Spinal cord (tissue), 10 donors: Measurements from ENCODE around the gene ITPRIP. TPM values are rescaled to one million over a fixed set of nuclear protein-coding genes. Genes with fewer than 3 reads are reported as not detected.

Source experiments
- DNase-seq, 6 donors: peaks; one replicate each; pipeline versions ENCODE4 v3.0.0 to v3.0.0-alpha.2; 2013 to 2015; ENCODE audit warnings: low spot score in 6 of 6, low read depth in 4 of 6
- H3K27ac ChIP-seq: one replicate; pipeline ENCODE4 v1.5.1; 2013; ENCODE audit warnings: low read depth, low read length, control low read depth
- H3K27me3 ChIP-seq: one replicate; pipeline ENCODE4 v1.6.1; 2013; ENCODE audit warnings: low read length; ENCODE audit not compliant: control insufficient read depth, insufficient read depth
- H3K36me3 ChIP-seq: one replicate; pipeline ENCODE4 v1.6.1; 2013; ENCODE audit warnings: low read length; ENCODE audit not compliant: control insufficient read depth, insufficient read depth
- H3K4me1 ChIP-seq: one replicate; pipeline ENCODE4 v1.6.1; 2013; ENCODE audit warnings: low read length; ENCODE audit not compliant: control insufficient read depth, insufficient read depth
- H3K4me3 ChIP-seq: one replicate; pipeline ENCODE4 v1.5.1; 2013; ENCODE audit warnings: low read depth, low read length, control low read depth
- H3K9me3 ChIP-seq: one replicate; pipeline ENCODE4 v1.6.1; 2013; ENCODE audit warnings: low read length; ENCODE audit not compliant: control insufficient read depth, insufficient read depth
- WGBS: methylation state at CpG from one replicate; pipeline ENCODE4 v1.1.5; 2013; ENCODE audit warnings: missing lambda C conversion rate; ENCODE audit not compliant: insufficient coverage; 5-methylcytosine and 5-hydroxymethylcytosine counted together
- polyA plus RNA-seq, 2 donors: library from polyadenylated mRNA; unstranded; fragments of 120-200 nt; gene quantifications; one replicate each; pipeline ENCODE4 v1.2.1, GENCODE V29; 2013; ENCODE audit not compliant: insufficient read length in 2 of 2
- total RNA-seq, 2 donors: library from RNA; depleted of rRNA in 1 of 2; stranded (reverse); fragments of 120-200 nt in 1 of 2; fragments of >200 nt in 1 of 2; gene quantifications; one replicate each; pipeline versions ENCODE4 v1.2.3 to v1.2.4, GENCODE V29; 2013 to 2014
- donor health status: healthy.

Gene ITPRIP
- total and polyA plus RNA-seq, 4 donors, result 3.1 to 5.7 (median 4.9) TPM

DNA sequence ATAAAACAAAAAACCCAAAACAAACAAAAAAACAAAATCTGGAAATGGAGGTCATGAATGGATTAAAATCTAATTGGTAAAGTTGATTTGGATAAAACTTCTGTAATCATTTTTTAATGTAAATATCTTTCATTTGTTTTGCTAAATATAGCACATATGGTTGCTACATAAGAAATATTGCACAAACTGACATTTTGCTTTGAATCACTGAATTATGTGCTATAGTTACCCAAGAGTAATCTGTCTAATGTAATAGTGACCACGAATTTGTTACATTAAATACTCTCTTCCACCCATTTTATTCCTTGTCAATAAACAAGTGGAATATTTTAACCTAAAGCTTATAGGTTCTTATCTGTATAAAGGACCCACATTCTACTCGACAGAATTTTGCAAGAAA, 21.5 kb upstream of the ITPRIP start:
- H3K4me1 ChIP-seq, result no peaks in the 10 kb centered on the region
- DNase-seq, result no peak
- H3K4me3 ChIP-seq, result no peak overlapping the region
- H3K27me3 ChIP-seq, result no peaks in the 10 kb centered on the region
- no peaks in the 10 kb centered on the region for H3K9me3 ChIP-seq
- no peak overlapping the region for H3K27ac ChIP-seq
- WGBS, result no CpG with 5 or more reads among the region's 2 CpGs
- no peaks in the 10 kb centered on the region for H3K36me3 ChIP-seq

DNA sequence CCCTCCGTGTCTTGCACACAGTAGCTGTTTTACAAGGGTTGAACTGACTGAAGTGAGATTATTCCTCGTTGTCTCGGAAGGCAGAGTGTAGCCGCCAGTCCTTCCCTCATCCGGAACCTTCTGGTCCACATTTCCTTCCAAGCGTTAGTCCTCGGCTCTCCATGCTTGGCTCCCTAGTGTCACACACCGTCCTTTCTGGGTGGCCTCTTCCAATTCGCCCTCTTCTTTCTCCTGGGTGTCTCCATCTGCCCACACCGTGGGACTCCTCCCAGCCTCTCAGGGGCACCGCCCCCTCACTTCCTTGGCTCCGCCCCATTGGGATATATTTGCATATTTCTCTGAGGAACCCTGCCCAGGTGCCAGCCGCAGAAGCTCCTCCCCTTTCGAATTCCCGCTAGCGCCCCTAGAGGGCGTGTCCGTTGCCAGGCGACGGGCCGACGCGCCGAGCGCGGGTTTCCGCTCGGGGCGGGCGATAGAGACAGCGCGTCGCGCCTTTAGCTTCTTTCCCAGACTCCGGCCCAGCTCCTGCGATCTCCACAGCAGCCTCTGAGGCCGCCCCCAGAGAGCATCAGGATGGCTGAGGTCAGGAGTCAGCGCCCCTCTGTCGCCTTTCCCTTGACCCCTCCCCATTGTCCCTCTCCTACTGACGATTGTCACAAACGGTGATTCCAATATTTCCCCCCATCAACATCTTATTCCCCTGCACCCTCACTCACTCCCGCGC, 15.2 kb upstream of the ITPRIP start, which contains the start of gene CFAP58:
CFAP58 (plus strand) TSS at position 509 of the 724 bp plus-strand sequence; CDS start at position 574, 65 bp downstream.
- no peaks in the 10 kb centered on the region for H3K36me3 ChIP-seq
- no peaks in the 10 kb centered on the region for H3K9me3 ChIP-seq
- H3K4me3 ChIP-seq, result peak within 1 kb of the TSS; percentile 50
- H3K27me3 ChIP-seq, result peaks cover 3% of the 10 kb centered on the region
- DNase-seq, result peak in 4 of 6 donors; percentile 68 to 96 (median 88)
- H3K27ac ChIP-seq, result no peak within 1 kb of the TSS
- under 1% methylated on average over 43 of the region's 43 CpGs for WGBS
- H3K4me1 ChIP-seq, result peaks cover 11% of the 10 kb centered on the region

DNA sequence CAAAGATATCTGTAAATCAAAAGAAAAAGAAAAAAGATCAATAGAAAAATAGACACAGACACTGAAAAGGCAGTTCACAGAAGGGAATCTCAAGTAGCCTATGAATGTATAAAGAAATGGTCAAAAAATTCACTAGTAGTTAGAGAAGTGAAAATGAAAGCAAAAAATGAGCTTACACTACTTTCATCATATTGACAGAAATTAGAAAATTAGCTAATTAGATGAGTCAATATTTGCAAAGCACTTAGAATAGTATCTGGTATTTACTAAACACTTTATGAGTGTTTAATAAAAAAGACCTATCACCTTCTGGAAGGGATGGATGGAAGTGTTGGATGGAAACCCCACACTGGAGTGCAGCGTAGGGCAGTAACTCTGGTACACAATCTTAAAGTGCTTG, 13.7 kb upstream of the ITPRIP start:
- DNase-seq, result no peak
- H3K4me3 ChIP-seq, result no peak overlapping the region
- no peaks in the 10 kb centered on the region for H3K9me3 ChIP-seq
- H3K27ac ChIP-seq, result no peak overlapping the region
- H3K36me3 ChIP-seq, result no peaks in the 10 kb centered on the region
- peaks cover 11% of the 10 kb centered on the region for H3K4me1 ChIP-seq
- WGBS, result no CpG with 5 or more reads among the region's 1 CpG
- H3K27me3 ChIP-seq, result peaks cover 3% of the 10 kb centered on the region

DNA sequence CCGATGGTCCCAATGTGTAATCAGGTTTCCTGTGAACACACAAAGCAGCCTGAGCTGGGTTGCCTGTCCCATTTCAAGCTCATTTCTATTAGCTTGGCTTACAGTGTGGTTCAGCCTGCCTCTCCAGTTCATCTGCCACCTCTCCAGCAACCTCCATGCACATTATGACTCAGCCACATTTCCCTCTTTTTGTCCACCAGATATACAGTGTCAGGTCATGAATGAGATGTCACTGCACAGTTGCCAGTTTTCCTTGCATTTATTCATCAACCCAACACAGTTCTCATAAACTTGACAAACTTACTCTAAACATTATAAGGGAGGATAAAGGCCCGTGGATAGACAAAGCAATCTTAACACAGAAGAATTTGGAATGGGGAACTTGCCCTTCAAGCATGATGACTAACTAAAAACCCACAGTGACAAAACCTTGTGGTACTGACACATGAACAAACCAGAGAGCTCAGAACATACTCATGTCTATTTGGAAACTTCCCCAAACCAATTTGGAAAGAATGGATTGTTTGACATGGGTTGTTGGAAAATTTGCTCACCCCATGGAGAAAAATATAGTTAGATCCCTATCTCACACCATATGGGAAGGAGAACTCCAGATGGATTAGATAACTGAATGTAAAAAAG, 12.9 kb upstream of the ITPRIP start:
- Histone ChIP-seq H3K27ac (no peak overlapping the region), H3K4me1 (peaks cover 11% of the 10 kb centered on the region), H3K9me3 (no peaks in the 10 kb centered on the region), H3K36me3 (no peaks in the 10 kb centered on the region), H3K4me3 (no peak overlapping the region), H3K27me3 (peaks cover 3% of the 10 kb centered on the region)
- DNase-seq, result no peak
- 83% methylated on average over 1 of the region's 2 CpGs for WGBS

DNA sequence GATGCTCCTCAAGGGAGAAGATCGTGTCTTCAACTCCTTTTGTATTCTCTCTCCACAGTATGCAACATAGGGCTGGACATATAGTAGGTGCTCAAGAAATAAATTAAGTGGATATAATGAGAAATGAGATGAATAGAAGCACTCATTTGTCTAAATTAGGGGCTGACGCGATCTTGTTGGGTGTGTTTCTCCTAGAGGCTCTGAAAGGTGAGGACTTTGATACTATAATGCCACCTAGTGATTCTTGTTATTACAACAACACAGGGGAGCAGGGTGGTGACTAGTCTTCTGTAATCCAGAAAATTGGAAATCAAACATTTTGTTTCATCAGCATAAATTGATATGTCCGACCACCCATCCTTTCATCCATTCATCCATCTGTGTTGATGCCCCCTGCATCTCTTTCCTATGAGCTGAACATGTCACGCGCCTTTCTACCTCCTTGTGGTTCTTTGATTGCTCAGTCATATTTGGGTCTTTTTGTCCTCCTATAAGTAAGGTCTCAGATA, 11.9 kb upstream of the ITPRIP start:
- H3K27ac ChIP-seq, result no peak overlapping the region
- DNase-seq, result peak in 2 of 6 donors; percentile 83 to 91

DNA sequence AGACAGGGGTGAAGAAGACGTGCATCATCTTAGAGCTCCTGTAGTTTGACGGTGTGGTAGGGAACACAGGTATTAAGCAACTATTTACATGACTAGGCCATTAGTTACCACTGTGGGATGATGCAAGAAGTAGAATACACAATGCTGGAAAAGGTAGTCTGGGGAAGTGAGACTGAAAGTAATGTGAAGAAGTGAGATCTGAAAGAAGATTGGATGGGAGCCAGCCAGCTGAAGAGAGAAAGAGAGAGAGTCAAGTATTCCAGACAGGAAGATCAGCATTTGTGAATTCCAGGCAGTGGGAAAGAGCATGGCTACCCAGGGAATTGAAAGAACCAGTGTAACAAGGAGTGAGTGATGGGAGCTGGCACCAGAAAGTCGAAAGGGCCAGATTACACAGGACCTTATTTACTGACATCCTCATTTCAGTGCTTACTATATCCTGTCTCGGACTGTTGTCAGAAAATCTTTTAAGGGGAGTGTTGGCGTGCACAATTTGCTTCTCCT, 11.4 kb upstream of the ITPRIP start:
- peaks cover 11% of the 10 kb centered on the region for H3K4me1 ChIP-seq
- DNase-seq, result peak in 2 of 6 donors; percentile 43 to 58
- H3K4me3 ChIP-seq, result no peak overlapping the region
- H3K9me3 ChIP-seq, result no peaks in the 10 kb centered on the region
- WGBS, result no CpG with 5 or more reads among the region's 5 CpGs
- H3K36me3 ChIP-seq, result no peaks in the 10 kb centered on the region
- H3K27me3 ChIP-seq, result peaks cover 3% of the 10 kb centered on the region
- no peak overlapping the region for H3K27ac ChIP-seq

More for the DNA sequence above, 11.9 kb upstream of the ITPRIP start:
- Histone ChIP-seq H3K4me3 (no peak overlapping the region), H3K9me3 (no peaks in the 10 kb centered on the region), H3K4me1 (peaks cover 11% of the 10 kb centered on the region), H3K36me3 (no peaks in the 10 kb centered on the region), H3K27me3 (peaks cover 3% of the 10 kb centered on the region)
- WGBS, result 8% methylated on average over 1 of the region's 6 CpGs

DNA sequence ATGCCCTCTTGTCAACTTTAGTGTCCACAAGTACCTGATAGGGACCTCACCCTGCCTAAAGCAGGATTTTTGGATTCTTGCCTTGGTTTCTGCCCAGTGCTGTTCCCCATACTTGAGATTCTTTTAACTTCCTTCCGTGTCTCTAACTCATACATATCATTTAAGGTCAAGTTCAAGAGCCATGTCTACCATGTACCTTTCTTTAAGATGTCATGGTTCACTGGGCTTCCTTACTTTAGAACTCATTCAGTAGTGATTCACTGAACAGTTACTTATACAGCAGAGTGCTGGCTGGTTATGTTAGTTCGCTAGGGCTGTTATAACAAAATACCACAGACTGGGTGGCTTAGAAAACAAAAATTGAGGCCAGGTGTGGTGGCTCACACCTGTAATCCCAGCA, 10.3 kb upstream of the ITPRIP start:
- Histone ChIP-seq H3K27me3 (peaks cover 3% of the 10 kb centered on the region), H3K4me3 (no peak overlapping the region), H3K27ac (no peak overlapping the region), H3K36me3 (no peaks in the 10 kb centered on the region), H3K4me1 (peaks cover 7% of the 10 kb centered on the region), H3K9me3 (no peaks in the 10 kb centered on the region)
- 80% methylated on average over 2 of the region's 2 CpGs for WGBS
- no peak for DNase-seq

DNA sequence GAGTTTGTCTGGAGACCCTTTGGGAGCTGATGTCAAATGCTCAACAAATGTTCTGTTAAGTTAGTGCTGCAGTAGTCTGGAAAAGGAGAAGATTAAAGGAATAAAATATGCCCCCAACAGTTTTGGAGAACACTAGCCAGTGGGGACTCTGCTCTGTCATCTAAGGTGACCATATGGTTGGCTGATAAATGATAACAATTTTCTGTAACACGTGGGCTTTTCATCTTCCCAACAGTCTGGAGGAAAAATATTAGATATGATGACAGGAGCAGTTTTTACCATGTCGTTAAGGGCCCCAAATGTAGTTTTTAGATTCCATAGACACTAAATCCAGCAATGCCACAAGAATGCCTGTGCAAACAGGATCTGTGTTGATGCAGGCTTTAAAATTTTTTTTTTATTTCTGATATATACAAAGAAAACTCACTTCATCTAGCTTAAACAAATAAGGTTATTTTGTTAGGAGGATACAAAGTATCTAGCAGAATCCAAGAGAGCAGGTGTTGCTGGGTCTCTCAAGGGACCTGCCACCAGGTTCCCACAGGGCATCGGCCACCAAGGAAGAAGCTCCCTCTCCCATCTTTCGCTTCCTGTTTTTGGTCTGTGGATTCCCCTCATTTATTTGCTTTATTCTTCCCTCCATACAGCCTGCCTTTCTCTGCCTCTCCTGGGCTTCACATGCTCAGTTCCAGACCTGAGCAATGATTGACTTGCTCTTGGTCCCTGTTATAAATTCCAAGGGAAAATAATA, 9.2 kb upstream of the ITPRIP start:
- Histone ChIP-seq H3K27me3 (peaks cover 2% of the 10 kb centered on the region), H3K4me1 (no peaks in the 10 kb centered on the region), H3K4me3 (no peak overlapping the region), H3K27ac (no peak overlapping the region), H3K36me3 (no peaks in the 10 kb centered on the region), H3K9me3 (no peaks in the 10 kb centered on the region)
- DNase-seq, result no peak
- 90% methylated on average over 2 of the region's 4 CpGs for WGBS

DNA sequence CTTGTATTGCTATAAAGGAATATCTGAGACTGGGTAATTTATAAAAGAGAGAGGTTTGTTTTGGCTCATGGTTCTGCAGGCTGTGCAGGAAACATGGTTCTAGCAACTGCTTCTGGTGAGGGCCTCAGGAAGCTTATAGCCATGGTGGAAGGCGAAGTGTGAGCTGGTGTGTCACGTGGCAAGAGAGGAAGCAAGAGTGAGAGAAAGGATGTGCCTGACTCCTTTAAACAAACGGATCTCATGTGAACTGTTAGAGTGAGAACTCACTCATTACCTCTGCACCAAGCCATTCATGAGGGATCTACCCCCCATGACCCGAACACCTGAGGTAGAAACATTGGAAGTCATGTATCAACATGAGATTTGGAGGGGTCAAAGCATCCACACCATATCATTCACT, 7.7 kb upstream of the ITPRIP start:
- no peaks in the 10 kb centered on the region for H3K27me3 ChIP-seq
- H3K4me3 ChIP-seq, result no peak overlapping the region
- H3K4me1 ChIP-seq, result no peaks in the 10 kb centered on the region
- no peak overlapping the region for H3K27ac ChIP-seq
- DNase-seq, result no peak
- H3K36me3 ChIP-seq, result no peaks in the 10 kb centered on the region
- H3K9me3 ChIP-seq, result no peaks in the 10 kb centered on the region
- no CpG with 5 or more reads among the region's 4 CpGs for WGBS
